ENCODE data around the gene DIAPH2. TPM values are rescaled to one million over a fixed set of nuclear protein-coding genes. Genes with fewer than 3 reads are reported as not detected.

The DIAPH2 gene
- polyA plus RNA-seq, 1 experiment, result 10.6 TPM

DNA sequence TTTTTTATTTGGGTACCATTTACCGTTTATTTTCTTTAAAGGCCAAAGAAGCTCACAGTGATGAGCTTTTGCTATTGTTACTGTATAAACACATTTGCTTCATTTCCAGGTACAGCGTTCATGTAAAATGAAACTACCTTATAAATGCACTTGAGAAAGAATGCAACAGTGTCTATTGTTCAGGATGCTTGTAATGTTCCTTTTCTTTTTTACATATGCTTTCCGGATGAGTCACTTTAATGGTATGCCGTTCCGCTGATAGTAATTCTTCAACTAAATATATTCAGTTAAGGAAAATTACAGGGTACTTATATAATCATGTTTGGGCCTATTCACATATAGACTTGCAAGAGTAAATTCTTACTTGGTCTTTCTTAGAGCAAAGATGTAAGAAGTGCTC lies 554.0 kb downstream of the DIAPH2 start:
- Histone ChIP-seq H3K27me3 (ENCODE audit: control insufficient read depth, insufficient read depth, low read length) (no peaks in the 10 kb centered on the region), H3K27ac (ENCODE audit: low read depth, low read length) (no peak overlapping the region), H3K9me3 (ENCODE audit: control insufficient read depth, insufficient read depth, low read length) (no peaks in the 10 kb centered on the region), H3K4me3 (ENCODE audit: low read depth, low read length) (no peak overlapping the region)
- POLR2A ChIA-PET, result no interaction called here
- DNase-seq (ENCODE audit: low read depth, low spot score), result peak; percentile 2
- CTCF ChIA-PET, result interaction anchor here (0.7 kb wide), 1 partner anchor 12 kb away, joined by 3 read pairs; no protein-coding TSS in a partner anchor
- TF ChIP-seq, protein P1, sequence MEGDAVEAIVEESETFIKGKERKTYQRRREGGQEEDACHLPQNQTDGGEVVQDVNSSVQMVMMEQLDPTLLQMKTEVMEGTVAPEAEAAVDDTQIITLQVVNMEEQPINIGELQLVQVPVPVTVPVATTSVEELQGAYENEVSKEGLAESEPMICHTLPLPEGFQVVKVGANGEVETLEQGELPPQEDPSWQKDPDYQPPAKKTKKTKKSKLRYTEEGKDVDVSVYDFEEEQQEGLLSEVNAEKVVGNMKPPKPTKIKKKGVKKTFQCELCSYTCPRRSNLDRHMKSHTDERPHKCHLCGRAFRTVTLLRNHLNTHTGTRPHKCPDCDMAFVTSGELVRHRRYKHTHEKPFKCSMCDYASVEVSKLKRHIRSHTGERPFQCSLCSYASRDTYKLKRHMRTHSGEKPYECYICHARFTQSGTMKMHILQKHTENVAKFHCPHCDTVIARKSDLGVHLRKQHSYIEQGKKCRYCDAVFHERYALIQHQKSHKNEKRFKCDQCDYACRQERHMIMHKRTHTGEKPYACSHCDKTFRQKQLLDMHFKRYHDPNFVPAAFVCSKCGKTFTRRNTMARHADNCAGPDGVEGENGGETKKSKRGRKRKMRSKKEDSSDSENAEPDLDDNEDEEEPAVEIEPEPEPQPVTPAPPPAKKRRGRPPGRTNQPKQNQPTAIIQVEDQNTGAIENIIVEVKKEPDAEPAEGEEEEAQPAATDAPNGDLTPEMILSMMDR (IDR thresholded peaks at IDR 0.05; ENCODE audit: low read depth, low read length), result no peak

DNA sequence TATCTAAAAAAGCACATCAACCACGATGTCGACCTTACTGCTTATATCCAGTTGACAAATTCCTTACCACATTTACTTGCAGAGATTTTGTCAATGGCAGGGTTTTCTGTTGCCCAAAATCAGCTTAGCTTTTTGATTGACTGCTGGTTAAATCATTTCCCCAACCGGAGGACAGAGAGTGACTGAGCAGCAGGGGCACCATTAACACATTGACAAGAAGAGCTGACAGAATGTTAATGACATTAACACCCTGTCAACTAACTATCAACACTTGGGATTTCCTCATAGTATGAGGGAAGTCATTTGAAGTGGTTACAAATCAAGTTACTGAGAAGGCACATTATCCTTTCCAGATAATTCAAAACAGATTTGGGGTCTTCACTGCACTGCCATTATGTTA lies 567.5 kb downstream of the DIAPH2 start:
- TF ChIP-seq, protein P1 (IDR thresholded peaks at IDR 0.05; ENCODE audit: low read depth, low read length), result no peak
- no peaks in the 10 kb centered on the region for H3K9me3 ChIP-seq (ENCODE audit: control insufficient read depth, insufficient read depth, low read length)
- H3K27ac ChIP-seq (ENCODE audit: low read depth, low read length), result no peak overlapping the region
- CTCF ChIA-PET, result no interaction called here
- H3K4me3 ChIP-seq (ENCODE audit: low read depth, low read length), result no peak overlapping the region
- no peak for DNase-seq (ENCODE audit: low read depth, low spot score)
- no peaks in the 10 kb centered on the region for H3K27me3 ChIP-seq (ENCODE audit: control insufficient read depth, insufficient read depth, low read length)
- POLR2A ChIA-PET, result no interaction called here

DNA sequence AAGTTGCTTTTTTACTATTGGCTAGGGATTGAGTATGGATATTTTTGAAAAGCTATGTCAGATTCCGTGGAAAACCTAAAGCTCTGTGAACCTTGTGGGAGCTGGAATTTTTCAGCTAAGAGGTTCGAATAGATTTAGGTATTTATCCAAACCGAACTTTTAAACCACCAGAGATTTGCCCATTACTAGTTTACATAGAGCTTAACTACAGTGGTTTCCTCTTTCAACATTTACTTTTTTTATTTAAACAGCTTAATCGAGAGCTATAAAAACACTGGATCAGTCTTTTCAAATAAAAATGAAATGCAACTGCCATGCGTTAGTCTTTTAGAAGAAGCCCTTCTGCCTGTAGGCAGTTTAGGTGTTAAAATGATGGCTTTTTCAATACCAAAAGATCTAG lies 576.0 kb downstream of the DIAPH2 start:
- no peaks in the 10 kb centered on the region for H3K9me3 ChIP-seq (ENCODE audit: control insufficient read depth, insufficient read depth, low read length)
- POLR2A ChIA-PET, result no interaction called here
- CTCF ChIA-PET, result no interaction called here
- H3K27ac ChIP-seq (ENCODE audit: low read depth, low read length), result no peak overlapping the region
- TF ChIP-seq, protein P1 (IDR thresholded peaks at IDR 0.05; ENCODE audit: low read depth, low read length), result no peak
- H3K4me3 ChIP-seq (ENCODE audit: low read depth, low read length), result no peak overlapping the region
- no peak for DNase-seq (ENCODE audit: low read depth, low spot score)
- H3K27me3 ChIP-seq (ENCODE audit: control insufficient read depth, insufficient read depth, low read length), result no peaks in the 10 kb centered on the region

DNA sequence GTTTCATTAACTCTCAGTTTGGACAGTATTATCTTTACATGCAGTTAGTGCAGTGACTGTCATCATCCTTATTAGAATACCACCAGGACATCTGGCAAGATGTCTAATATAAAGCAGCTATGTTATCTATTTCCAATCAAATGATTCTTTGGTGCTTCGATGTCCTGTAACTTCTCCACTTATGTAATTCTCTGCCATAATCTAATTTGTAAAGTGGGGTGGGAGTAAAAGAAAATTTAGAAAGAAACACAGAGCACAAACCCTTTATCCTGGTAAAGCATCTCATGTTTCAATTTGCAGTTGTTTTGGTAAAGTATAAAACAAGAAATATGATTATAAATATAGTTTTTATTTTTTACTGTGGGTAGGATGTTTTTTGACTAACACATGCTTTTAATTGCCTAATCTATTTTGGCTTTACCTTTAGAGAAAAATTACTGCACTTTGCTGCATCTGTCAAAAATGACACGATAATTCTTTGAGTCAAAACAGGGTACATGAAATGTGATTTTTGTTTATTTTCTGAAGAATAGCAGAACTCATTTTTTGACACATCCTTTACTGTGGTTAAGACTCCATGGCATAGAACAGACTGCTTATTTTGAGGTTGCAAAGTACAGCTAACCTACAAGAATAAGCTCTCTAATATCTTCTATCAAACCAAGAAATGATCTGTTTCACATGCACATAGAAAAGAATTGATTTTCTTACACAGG lies 581.9 kb downstream of the DIAPH2 start:
- no peak for DNase-seq (ENCODE audit: low read depth, low spot score)
- H3K27me3 ChIP-seq (ENCODE audit: control insufficient read depth, insufficient read depth, low read length), result no peaks in the 10 kb centered on the region
- ChIA-PET POLR2A (no interaction called here), CTCF (no interaction called here)
- no peaks in the 10 kb centered on the region for H3K9me3 ChIP-seq (ENCODE audit: control insufficient read depth, insufficient read depth, low read length)
- no peak overlapping the region for H3K4me3 ChIP-seq (ENCODE audit: low read depth, low read length)
- TF ChIP-seq, protein P1 (IDR thresholded peaks at IDR 0.05; ENCODE audit: low read depth, low read length), result no peak
- no peak overlapping the region for H3K27ac ChIP-seq (ENCODE audit: low read depth, low read length)

DNA sequence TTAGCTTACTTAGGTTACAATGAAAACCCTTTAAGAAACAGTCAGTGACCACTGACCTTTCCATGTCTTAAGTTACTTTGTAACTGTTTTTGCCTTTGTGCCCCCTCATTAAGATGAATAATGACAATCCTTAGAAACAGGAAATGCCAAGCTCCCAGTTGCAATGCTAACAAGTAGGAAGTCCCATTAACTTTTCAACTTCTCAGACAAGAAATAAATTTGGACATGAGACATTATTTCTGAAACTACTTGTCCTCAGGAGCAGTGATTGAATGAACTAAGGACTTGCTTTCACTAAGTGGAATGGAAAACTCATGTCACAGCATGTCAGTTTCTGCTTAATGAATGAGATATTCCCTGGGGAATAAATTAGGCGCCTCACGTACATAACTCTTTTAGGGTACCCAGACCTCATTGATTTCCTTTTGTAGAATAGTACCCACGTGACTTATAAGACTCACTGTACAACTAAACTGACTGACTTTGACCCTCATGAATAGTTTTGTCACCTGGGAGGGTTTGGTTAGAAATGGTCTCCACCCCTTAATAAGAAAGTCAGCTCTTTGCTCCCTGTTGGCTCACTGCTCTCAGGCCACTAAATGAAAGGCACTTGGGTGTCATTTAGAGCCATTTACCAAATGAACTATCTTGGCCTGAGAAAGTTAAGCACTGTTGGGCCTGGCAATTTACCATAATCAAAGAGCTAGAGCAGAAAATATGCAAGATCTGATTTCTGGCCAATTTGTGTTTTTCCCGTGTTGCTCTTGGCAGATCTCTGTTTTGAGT lies 582.9 kb downstream of the DIAPH2 start:
- DNase-seq (ENCODE audit: low read depth, low spot score), result no peak
- no peaks in the 10 kb centered on the region for H3K27me3 ChIP-seq (ENCODE audit: control insufficient read depth, insufficient read depth, low read length)
- TF ChIP-seq, protein P1 (IDR thresholded peaks at IDR 0.05; ENCODE audit: low read depth, low read length), result no peak
- no peak overlapping the region for H3K4me3 ChIP-seq (ENCODE audit: low read depth, low read length)
- no peaks in the 10 kb centered on the region for H3K9me3 ChIP-seq (ENCODE audit: control insufficient read depth, insufficient read depth, low read length)
- CTCF ChIA-PET, result no interaction called here
- POLR2A ChIA-PET, result interaction anchor here (0.7 kb wide), 1 partner anchor 34 kb away, joined by 3 read pairs; no protein-coding TSS in a partner anchor
- H3K27ac ChIP-seq (ENCODE audit: low read depth, low read length), result no peak overlapping the region
